K562 (cell line): ENCODE measurements around the gene ALAS2. TPM values are rescaled to one million over a fixed set of nuclear protein-coding genes. Genes with fewer than 3 reads are reported as not detected.

Source experiments
- ATF1 ChIP-seq, 2 experiments: fragments of 450-650 bp in 1 of 2; IDR thresholded peaks; 2 replicates each; pipeline ENCODE4 v1.6.1; 2016; ENCODE audit warnings: missing compliant biosample characterization in 1 of 2, missing genetic modification characterization in 1 of 2
- CEBPB ChIP-seq: fragments of 450-650 bp; IDR thresholded peaks from 2 replicates; pipeline ENCODE4 v1.6.1; 2016; ENCODE audit warnings: missing genetic modification characterization, missing compliant biosample characterization
- EGR1 ChIP-seq: fragments of 450-650 bp; conservative IDR thresholded peaks from 2 replicates; pipeline ENCODE4 v1.6.1; 2017; ENCODE audit warnings: mild to moderate bottlenecking
- KLF1 ChIP-seq: fragments of 450-650 bp; IDR thresholded peaks from 2 replicates; pipeline ENCODE4 v1.6.1; 2016; ENCODE audit warnings: missing genetic modification characterization, missing compliant biosample characterization
- MECOM ChIP-seq: fragments of 250-450 bp; sonication (Bioruptor Pico); IDR thresholded peaks from 2 replicates; pipeline ENCODE4 v1.8.0; 2022; ENCODE audit warnings: inconsistent platforms
- MTA1 ChIP-seq: fragments of 450-650 bp; IDR thresholded peaks from 2 replicates; pipeline ENCODE4 v1.6.1; 2017; ENCODE audit warnings: borderline replicate concordance
- RFX1 ChIP-seq: fragments of 450-650 bp; IDR thresholded peaks from 2 replicates; pipeline ENCODE4 v1.6.1; 2016; ENCODE audit warnings: mild to moderate bottlenecking, moderate library complexity
- TEAD2 ChIP-seq: fragments of 450-650 bp; IDR thresholded peaks from 2 replicates; pipeline ENCODE4 v1.6.1; 2016; ENCODE audit warnings: missing genetic modification characterization, control low read depth, missing compliant biosample characterization
- ZBTB43 ChIP-seq: sonication (generic); formaldehyde crosslinking; IDR thresholded peaks from 2 replicates; pipeline ENCODE4 v1.8.0; 2023; ENCODE audit warnings: mild to moderate bottlenecking, missing genetic modification reagents
- ZNF57 ChIP-seq: fragments of 450-650 bp; formaldehyde crosslinking; IDR thresholded peaks from 2 replicates; pipeline ENCODE4 v1.4.0; 2020; ENCODE audit warnings: mild to moderate bottlenecking, moderate library complexity
- ZNF79 ChIP-seq: fragments of 250-450 bp; sonication (Bioruptor Pico); IDR thresholded peaks from 2 replicates; pipeline ENCODE4 v1.4.0; 2020; ENCODE audit warnings: low read depth, mild to moderate bottlenecking, moderate library complexity
- polyA plus RNA-seq, 8 experiments: library from polyadenylated mRNA; depleted of rRNA in 4 of 8; stranded (reverse) in 5 of 8; unstranded in 3 of 8; fragments of >200 nt; fragmentation: Nextera tagmentation in 2 of 8; fragmentation: Illumina TruSeq in 1 of 8; extraction: Ambion mirVana in 2 of 8; extraction: Trizol in 1 of 8; gene quantifications; 2 replicates each; pipeline versions ENCODE4 v1.2.1 to v1.2.3, GENCODE V29; 2011 to 2014; ENCODE audit warnings: inconsistent platforms in 1 of 8, missing spikeins in 1 of 8
- total RNA-seq, 7 experiments: library from RNA; depleted of rRNA in 6 of 7; stranded (reverse); fragments of >200 nt in 6 of 7; fragmentation: Illumina TruSeq in 2 of 7; extraction: Trizol in 2 of 7; gene quantifications; 2 replicates each; pipeline versions ENCODE4 v1.2.1 to v1.2.3, GENCODE V29; 2011 to 2021; ENCODE audit warnings: low replicate concordance in 1 of 7
- TF ChIP-seq, protein P1 (sequence below): sonication (generic); formaldehyde crosslinking; IDR thresholded peaks from 2 replicates; pipeline ENCODE4 v1.8.1; 2022; ENCODE audit warnings: missing genetic modification reagents
- TF ChIP-seq, protein P2 (sequence below): sonication (generic); formaldehyde crosslinking; IDR thresholded peaks from 2 replicates; pipeline ENCODE4 v1.8.0; 2022; ENCODE audit warnings: mild to moderate bottlenecking, missing genetic modification reagents
- TF ChIP-seq, protein P3 (sequence below): fragments of 250-450 bp; sonication (Bioruptor Pico); IDR thresholded peaks from 2 replicates; pipeline ENCODE4 v1.5.0; 2021
- TF ChIP-seq, protein P4 (sequence below), 2 experiments: fragments of 450-650 bp; IDR thresholded peaks; 2 replicates each; pipeline ENCODE4 v1.6.1; 2016
- TF ChIP-seq, protein P5 (sequence below): conservative IDR thresholded peaks from 2 replicates; pipeline ENCODE4 v1.6.1; 2011; ENCODE audit warnings: low read depth, mild to moderate bottlenecking, low read length; ENCODE audit not compliant: control insufficient read depth

Gene ALAS2
- total and polyA plus RNA-seq, 9 of the 15 experiments (the other 6 are each of a cell fraction or from before 2014, with no cell fraction given), result 14.6 to 101 (median 33.4) TPM

- TF ChIP-seq, protein P1, sequence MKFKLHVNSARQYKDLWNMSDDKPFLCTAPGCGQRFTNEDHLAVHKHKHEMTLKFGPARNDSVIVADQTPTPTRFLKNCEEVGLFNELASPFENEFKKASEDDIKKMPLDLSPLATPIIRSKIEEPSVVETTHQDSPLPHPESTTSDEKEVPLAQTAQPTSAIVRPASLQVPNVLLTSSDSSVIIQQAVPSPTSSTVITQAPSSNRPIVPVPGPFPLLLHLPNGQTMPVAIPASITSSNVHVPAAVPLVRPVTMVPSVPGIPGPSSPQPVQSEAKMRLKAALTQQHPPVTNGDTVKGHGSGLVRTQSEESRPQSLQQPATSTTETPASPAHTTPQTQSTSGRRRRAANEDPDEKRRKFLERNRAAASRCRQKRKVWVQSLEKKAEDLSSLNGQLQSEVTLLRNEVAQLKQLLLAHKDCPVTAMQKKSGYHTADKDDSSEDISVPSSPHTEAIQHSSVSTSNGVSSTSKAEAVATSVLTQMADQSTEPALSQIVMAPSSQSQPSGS (CRISPR knock-in tag), result no peak
- TF ChIP-seq TEAD2 (tag) (no peak), MECOM (CRISPR knock-in tag) (no peak), KLF1 (tag) (no peak), EGR1 (peak; percentile 45; the same call in 1 of the 2 replicates), ZBTB43 (no peak), RFX1 (peak; percentile 40; the same call in 1 of the 2 replicates), ATF1 (CRISPR knock-in tag; IDR thresholded peaks at IDR 0.05) (no peak), ATF1 (tag; IDR thresholded peaks at IDR 0.05) (peak; percentile 86), CEBPB (tag) (no peak), ZNF57 (no peak), ZNF79 (CRISPR knock-in tag) (no peak), MTA1 (no peak)
- TF ChIP-seq, protein P2, sequence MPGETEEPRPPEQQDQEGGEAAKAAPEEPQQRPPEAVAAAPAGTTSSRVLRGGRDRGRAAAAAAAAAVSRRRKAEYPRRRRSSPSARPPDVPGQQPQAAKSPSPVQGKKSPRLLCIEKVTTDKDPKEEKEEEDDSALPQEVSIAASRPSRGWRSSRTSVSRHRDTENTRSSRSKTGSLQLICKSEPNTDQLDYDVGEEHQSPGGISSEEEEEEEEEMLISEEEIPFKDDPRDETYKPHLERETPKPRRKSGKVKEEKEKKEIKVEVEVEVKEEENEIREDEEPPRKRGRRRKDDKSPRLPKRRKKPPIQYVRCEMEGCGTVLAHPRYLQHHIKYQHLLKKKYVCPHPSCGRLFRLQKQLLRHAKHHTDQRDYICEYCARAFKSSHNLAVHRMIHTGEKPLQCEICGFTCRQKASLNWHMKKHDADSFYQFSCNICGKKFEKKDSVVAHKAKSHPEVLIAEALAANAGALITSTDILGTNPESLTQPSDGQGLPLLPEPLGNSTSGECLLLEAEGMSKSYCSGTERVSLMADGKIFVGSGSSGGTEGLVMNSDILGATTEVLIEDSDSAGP (CRISPR knock-in tag), result no peak
- TF ChIP-seq, protein P3, sequence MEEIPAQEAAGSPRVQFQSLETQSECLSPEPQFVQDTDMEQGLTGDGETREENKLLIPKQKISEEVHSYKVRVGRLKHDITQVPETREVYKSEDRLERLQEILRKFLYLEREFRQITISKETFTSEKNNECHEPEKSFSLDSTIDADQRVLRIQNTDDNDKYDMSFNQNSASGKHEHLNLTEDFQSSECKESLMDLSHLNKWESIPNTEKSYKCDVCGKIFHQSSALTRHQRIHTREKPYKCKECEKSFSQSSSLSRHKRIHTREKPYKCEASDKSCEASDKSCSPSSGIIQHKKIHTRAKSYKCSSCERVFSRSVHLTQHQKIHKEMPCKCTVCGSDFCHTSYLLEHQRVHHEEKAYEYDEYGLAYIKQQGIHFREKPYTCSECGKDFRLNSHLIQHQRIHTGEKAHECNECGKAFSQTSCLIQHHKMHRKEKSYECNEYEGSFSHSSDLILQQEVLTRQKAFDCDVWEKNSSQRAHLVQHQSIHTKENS (CRISPR knock-in tag), result no peak
- TF ChIP-seq, protein P4, sequence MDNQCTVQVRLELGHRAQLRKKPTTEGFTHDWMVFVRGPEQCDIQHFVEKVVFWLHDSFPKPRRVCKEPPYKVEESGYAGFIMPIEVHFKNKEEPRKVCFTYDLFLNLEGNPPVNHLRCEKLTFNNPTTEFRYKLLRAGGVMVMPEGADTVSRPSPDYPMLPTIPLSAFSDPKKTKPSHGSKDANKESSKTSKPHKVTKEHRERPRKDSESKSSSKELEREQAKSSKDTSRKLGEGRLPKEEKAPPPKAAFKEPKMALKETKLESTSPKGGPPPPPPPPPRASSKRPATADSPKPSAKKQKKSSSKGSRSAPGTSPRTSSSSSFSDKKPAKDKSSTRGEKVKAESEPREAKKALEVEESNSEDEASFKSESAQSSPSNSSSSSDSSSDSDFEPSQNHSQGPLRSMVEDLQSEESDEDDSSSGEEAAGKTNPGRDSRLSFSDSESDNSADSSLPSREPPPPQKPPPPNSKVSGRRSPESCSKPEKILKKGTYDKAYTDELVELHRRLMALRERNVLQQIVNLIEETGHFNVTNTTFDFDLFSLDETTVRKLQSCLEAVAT (IDR thresholded peaks at IDR 0.05), result no peak
- TF ChIP-seq, protein P5, sequence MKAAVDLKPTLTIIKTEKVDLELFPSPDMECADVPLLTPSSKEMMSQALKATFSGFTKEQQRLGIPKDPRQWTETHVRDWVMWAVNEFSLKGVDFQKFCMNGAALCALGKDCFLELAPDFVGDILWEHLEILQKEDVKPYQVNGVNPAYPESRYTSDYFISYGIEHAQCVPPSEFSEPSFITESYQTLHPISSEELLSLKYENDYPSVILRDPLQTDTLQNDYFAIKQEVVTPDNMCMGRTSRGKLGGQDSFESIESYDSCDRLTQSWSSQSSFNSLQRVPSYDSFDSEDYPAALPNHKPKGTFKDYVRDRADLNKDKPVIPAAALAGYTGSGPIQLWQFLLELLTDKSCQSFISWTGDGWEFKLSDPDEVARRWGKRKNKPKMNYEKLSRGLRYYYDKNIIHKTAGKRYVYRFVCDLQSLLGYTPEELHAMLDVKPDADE, result no peak; the same call in 1 of the 2 replicates
Measured at GRCh38 chrX:54999717-55000598, 30.8 kb downstream of the ALAS2 start, which contains the start of gene APEX2 (continued).
